Kasumi-1 (cell line): ENCODE results near the gene AREG.
"Not testable (repeated sequence)": the region's sequence is repeated elsewhere in the genome, so short reads cannot be mapped to it uniquely, and the experiment has no call there.

Experiments
- DNase-seq, 2 experiments: peaks; one replicate each; lab custom pipeline; 2025; lab: John Stamatoyannopoulos, UW

AREG gene, protein sequence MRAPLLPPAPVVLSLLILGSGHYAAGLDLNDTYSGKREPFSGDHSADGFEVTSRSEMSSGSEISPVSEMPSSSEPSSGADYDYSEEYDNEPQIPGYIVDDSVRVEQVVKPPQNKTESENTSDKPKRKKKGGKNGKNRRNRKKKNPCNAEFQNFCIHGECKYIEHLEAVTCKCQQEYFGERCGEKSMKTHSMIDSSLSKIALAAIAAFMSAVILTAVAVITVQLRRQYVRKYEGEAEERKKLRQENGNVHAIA

DNA sequence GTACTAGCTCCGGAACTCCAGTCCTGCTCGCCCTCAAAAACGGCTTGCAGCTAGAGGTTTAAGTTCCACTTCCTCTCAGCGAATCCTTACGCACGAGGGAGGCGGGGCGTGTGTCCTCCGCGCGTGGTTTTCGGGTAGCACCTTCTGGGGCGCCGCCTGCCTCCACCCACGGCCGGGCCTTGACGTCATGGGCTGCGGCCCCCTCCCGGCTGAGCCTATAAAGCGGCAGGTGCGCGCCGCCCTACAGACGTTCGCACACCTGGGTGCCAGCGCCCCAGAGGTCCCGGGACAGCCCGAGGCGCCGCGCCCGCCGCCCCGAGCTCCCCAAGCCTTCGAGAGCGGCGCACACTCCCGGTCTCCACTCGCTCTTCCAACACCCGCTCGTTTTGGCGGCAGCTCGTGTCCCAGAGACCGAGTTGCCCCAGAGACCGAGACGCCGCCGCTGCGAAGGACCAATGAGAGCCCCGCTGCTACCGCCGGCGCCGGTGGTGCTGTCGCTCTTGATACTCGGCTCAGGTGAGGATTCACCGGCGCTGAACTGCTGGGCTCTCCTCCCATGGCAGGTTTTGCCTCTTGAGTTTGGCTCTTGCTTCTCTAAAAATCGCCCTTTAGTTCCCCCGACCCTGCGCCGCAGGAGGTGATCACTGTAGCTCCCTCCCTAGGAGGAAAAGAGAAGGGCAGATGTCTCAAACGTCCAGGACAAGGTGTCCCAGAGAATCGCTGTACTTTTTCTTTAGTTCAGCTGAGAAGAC is at the start of gene AREG:
Gene AREG, plus strand, starts transcription at position 246 of the 752 bp plus-strand sequence. Its CDS starts 210 bp downstream, at position 456.
- DNase-seq, result peak; percentile 67 to 75

DNA sequence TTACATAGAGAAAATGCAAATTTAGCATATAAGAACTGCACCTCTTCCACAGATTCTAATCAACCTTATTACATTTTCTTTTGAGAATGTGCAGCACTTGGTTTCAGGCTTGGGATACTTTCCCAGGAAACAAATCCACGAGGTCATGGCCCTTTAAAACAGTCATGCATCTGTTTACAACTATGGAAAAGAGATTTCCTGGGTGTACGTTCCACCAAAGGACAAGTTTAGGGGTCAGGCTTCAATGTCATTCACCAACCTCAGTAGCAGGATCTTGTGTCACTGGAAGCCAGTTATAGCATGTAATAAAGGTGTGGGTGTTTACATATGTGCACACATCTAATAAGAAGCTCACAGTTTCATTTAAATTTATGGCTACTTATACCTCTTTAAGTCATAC is 49.3 kb upstream of the AREG start:
- no peak for DNase-seq

DNA sequence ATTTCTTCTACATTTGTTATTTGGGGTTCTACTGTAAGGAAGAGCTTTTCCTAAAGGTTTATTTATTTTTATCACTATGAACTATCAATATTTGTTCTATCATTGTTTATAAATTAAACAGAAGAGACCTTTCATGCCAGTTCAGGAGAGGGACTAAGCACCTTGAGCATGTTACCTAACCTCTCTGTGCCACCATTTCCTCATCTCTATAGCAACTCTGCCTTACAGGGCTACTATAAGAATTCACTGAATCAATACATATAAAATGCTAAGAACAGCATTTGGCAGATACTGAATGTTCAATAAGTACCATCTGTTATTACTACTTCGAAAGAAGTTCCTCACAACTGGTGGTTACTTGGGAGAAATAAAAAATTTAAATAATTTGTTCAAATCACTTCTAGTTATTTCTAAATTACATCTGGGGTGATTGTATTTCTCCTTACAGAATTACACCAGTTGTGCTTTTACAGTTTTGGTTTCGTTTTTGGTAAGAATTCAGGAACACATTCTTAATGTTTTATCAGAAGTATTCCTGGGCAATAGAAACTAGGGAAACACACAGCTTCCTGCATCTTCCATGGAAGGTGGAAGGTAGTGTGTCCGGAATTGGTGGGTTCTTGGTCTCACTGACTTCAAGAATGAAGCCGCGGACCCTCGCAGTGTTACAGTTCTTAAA is 47.0 kb upstream of the AREG start:
- peak in 1 of 2 experiments; percentile 11 for DNase-seq

DNA sequence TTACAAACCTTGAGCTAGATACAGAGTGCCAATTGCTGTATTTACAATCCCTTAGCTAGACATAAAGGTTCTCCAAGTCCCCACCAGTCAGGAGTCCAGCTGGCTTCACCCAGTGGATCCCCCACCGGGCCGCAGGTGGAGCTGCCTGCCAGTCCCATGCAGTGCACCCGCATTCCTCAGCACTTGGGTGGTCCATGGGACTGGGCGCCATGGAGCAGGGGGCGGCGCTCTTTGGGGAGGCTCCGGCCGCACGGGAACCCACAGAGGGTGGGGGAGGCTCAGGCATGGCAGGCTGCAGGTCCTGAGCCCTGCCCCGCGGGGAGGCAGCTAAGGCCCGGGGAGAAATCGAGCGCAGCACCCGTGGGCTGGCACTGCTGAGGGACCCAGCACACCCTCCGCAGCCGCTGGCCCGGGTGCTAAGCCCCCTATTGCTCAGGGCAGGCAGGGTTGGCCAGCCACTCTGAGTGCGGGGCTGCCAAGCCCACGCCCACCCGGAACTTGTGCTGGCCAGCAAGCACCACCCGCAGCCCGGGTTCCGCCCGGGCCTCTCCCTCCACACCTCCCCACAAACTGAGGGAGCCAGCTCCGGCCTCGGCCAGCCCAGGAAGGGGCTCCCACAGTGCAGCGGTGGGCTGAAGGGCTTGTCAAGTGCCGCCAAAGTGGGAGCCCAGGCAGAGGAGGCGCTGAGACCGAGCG is 45.9 kb upstream of the AREG start:
- DNase-seq, result not testable (repeated sequence)

DNA sequence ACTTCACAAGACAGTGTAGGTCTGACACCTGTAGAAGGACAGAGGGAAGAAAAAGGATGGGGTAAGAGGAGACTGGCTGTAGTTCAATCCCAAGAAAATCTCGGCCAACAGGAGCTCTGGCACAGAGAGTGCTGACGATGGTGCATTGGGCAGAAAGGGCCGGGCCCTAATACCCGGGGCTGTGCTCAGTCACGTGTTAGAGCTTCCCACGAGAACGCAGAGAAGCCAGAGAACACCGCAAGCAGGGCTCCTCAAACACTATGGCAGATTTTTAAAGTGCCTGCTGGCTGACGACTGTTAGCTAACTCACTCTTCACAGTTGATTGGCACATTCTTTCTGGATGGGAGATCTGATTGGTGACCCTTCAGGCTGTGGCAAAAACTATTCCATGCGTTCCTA is 44.5 kb upstream of the AREG start:
- DNase-seq, result no peak

DNA sequence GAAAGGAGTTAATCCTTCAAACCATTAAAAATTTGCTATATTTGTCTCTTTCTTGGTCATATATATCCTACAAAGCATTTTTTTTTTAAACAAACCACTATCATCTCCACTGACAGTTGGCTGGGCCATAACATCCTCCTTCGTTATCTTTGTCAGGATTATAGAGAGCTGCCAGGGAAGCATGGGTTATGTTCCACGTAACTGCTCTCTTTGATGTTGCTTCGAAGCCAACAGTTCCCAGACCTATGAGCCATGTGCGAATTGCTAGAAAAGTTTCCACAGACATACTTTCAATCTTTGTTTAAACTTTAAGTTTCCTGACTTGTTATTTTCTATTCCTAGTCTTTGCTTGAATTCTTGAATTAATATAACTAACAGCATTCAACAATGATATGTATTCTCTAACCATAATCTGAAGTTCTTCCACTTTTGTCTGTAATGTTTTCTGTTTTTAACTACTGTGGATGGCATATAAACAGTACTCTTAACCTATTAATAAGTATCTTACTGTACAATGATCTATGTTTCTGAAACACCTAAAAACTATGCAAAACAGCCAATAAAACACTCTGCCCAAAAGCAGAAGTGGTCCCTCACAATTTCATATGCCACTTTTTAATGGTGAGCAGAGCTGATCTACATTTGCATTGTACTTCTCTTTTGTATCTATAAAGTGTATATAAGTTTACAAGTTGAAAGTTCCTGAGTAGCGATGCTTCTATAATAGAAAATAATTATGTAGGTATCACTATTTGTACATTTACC is 42.1 kb upstream of the AREG start:
- no peak for DNase-seq

DNA sequence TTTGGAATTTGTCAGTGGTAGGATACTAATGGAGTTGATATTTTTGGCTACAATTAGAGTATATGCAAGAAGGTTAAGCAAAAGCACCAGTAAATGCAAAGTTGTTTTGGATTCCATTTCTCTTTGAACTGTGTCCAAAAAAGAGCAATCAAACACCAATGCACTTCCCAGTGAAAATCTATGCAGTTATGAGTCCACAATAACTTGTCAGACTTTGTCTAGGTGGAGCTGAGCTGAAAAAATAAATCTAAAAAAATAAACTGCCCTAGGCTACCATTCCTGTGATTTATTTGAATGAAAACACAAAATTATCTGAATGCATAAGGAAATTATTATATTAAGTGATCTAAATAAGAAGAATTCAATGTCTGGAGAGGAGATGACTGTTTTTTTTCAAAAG is 37.0 kb upstream of the AREG start:
- DNase-seq, result no peak

- DNase-seq, result no peak
These were observed 36.3 kb upstream of the AREG start for GRCh38 chr4:74408639-74409038.

DNA sequence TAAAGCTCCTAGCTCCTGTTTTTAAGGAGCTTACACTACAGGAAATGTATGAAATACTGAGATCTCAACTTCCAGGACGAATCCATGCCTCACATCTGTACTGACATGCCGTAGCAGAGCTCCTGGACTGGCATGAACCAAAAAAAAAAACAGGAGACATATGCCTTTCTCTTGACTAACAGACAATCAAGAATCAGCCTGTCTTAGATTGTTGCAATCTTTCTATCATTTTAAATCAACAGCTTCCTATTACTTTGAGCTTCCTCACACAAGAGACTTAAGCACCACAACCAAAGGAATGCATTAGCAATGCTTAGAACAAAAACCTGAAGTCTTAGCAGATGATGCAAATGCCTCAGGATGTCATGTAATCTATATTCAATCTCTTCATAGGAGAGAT is 34.7 kb upstream of the AREG start:
- DNase-seq, result no peak

DNA sequence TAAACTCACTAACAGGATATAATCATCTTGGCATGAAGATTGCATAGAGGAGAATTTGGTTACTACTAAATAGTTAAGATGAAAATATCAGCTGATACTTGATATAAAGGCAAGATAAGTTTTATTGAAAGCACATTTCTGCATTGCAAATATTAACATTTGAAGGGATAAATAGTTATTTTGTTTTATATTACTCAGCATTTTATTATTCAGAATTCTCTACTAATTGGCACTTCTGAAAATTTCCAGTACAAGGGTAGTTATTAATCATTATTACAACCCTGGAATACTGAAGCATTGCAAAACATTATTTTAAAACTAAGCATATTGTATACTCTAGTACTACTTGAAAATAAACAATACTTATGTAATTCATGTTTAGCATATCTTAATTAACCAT is 32.7 kb upstream of the AREG start:
- DNase-seq, result no peak

DNA sequence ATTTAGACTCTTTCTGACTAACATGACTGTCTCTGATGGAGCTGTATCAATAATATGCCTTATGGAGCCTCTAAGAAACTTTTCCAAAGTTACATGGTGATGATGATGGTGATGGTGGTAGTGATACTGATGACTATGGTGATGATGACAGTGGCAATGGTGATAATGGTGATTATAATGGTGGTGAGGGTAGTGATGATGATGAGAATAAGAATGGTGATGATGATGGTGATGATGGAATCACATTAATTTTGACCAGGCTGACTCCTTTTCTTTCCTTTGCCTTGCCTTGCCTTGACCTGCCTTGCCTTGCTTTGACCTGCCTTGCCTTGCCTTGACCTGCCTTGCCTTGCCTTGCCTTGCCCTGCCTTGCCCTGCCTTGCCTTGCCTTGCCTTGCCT is 31.7 kb upstream of the AREG start:
- DNase-seq, result no peak

- DNase-seq, result no peak
These were observed 30.7 kb upstream of the AREG start for GRCh38 chr4:74414149-74414809.

DNA sequence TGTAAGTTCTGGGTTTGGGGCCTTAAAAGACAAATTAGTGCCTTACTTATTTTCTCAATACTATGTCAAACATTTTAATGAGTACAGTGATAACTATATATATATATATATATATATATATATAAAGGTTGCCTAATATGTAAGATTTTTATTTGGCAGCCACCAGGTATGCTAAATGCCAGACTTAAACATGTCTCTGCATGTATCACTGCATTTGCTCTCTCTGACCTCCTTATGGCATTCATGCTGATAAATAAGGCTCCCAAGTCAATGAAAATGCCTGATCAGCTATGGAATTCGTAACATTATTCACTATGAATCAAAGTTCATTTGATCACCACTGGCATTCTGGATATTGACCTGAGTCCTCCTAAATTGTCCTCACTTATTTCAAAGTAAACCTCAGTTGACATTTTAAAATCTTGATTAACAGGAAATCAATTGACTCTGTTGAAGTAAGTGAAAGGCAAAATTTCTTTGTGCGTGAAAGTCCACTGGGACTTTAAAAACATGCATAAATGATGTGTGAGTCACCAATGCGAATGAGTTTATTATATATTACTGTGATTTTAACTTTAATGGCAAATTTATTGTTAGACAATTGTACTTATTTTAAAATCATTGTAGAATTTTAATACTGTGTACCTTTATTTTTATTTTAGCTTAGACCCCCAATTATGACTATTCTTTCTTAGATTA is 29.2 kb upstream of the AREG start:
- DNase-seq, result no peak

GRCh38 chr4:74418063-74418670 is 26.8 kb upstream of the AREG start:
- no peak for DNase-seq

DNA sequence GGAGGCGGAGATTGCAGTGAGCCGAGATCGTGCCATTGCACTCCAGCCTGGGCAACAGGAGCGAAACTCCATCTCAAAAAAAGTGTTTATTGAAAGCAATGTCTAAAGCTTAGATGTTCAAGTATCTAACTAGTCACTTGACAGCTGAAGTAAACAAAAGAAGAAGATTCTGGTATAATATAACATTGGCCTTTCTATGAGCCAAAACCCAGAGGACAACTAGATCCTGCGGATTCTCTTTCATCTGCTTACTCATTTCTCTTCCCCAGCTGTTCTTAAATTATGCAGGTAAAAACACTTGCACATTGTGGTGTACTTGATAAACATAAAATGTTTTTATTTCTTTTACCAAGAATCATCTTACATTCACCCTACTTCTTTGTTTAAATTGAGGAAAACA is 24.1 kb upstream of the AREG start:
- no peak for DNase-seq

- DNase-seq, result no peak
These were observed 21.8 kb upstream of the AREG start for GRCh38 chr4:74423104-74423503.

GRCh38 chr4:74424111-74424510 is 20.8 kb upstream of the AREG start:
- no peak for DNase-seq

DNA sequence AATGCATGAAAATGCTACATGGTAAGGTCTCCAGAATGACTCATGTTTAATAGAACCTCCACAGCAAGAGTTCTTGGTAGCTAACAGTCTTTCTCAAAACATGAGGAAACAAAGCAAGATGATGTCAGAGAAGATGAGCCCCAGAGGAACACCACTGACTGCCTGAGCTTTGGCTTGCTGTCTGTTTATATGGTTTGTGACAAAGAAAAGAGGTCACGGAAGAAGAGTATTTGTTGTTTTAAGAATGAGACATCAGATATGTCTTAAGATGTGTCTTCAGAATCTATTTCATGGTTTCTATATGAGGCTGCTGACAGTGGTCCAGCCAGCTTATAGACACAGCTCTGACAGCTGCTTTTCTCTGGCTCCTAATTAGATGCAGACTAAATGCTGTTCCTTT is 18.8 kb upstream of the AREG start:
- no peak for DNase-seq

- no peak for DNase-seq
These were observed 16.7 kb upstream of the AREG start for GRCh38 chr4:74428276-74428675.
